DLD1 (cell line): Measurements from ENCODE around the gene FGF18.
"Not testable (repeated sequence)": the region's sequence is repeated elsewhere in the genome, so short reads cannot be mapped to it uniquely, and the experiment has no call there.

Source experiments
- in situ Hi-C: cut with HindIII; loops from 2 replicates; pipeline ENCODE4 v1.10.0; 2017; ENCODE audit warnings: low sequenced_read_pairs

FGF18 gene

DNA sequence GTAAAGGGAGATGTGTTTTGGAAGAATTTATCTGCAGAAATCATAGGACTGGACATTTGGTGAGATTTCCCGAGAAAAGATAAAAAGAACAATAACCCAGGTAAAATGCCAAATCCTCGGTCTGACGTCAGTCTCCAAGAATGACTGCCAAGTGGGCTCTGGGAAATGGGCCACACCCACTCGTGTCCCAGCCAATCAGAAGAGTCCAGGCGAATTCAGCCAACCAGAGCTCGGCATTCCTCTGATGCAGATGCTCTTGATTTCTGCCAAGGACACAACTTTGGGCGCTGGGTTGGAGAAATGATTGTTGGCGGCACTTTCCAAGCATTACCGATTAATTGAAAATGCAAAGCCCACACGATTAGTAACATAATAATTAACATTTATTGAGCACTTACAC is 73.3 kb downstream of the FGF18 start:
- in situ Hi-C loops = no loop called here

DNA sequence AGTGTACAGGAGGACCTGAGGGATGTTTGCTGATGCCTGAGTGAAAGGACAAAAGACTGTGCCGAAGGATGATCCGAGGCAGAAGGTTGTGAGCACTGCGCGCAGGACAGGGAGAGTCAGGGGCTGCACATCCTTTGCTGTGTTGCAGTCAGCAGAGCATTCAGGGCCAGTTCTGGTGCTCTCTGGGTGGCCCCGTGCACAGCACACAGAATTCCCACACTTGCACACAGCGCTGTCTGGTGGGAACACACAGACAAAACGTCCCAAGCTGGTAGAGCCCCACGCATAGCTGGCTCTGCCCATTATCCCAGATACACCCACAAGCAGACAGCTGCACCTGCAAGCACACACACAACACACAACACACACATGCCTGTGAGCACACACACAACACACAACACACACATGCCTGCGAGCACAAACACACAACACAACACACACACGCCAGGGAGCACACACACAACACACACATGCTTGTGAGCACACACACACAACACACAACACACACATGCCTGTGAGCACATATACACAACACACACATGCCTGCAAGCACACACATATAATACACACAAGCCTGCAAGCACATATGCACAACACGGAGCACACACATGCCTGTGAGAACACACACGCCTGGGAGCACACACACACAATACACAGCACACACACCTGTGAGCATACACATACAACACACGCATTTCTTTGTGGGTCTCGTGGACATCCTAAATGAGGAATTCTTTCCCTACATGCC is 74.4 kb downstream of the FGF18 start:
- in situ Hi-C loops = no loop called here

GRCh38 chr5:171494452-171495121 is 75.1 kb downstream of the FGF18 start:
- in situ Hi-C loops = no loop called here

GRCh38 chr5:171495122-171495700 is 75.8 kb downstream of the FGF18 start:
- in situ Hi-C loops = no loop called here

GRCh38 chr5:171496456-171496855 is 77.0 kb downstream of the FGF18 start:
- in situ Hi-C loops = no loop called here

GRCh38 chr5:171497494-171497893 is 78.0 kb downstream of the FGF18 start:
- in situ Hi-C loops = not testable (repeated sequence)

GRCh38 chr5:171498166-171498565 is 78.7 kb downstream of the FGF18 start:
- in situ Hi-C loops = no loop called here

DNA sequence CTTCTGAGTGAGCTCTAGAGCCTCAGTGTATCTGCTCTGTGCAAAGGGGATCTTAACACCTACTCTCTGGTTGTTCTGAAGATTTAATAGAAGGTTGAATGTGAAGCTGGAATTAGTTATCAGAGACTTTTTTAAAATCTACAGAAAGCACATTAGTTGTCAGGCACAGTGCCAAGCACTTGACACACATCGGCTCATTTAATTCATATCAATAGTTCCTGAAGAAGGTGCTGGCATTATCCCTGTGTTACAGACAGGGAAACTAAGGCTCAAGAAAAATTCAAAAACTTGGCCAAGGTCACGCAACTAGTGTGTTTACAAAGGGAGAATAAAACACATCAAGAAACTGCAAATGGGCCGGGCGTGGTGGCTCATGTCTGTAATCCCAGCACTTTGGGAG is 80.2 kb downstream of the FGF18 start:
- in situ Hi-C loops = no loop called here

GRCh38 chr5:171505473-171506043 is 86.1 kb downstream of the FGF18 start:
- in situ Hi-C loops = no loop called here

- in situ Hi-C loops = no loop called here
Observed at GRCh38 chr5:171506951-171507350, 87.5 kb downstream of the FGF18 start.
